H7 (cell line): ENCODE measurements around the gene COL27A1. TPM values are rescaled to one million over a fixed set of nuclear protein-coding genes. Genes with fewer than 3 reads are reported as not detected.
"Not testable (repeated sequence)": the region's sequence is repeated elsewhere in the genome, so short reads cannot be mapped to it uniquely, and the experiment has no call there.

Experiments used
- DNase-seq: peaks from one replicate; pipeline ENCODE4 v3.0.0; 2012
- H3K27me3 ChIP-seq: 2 replicates; pipeline ENCODE4 v1.6.0; 2011; ENCODE audit warnings: mild to moderate bottlenecking, low read length; ENCODE audit not compliant: control insufficient read depth, insufficient read depth
- H3K36me3 ChIP-seq: replicated peaks from 2 replicates; pipeline ENCODE4 v1.5.1; 2011; ENCODE audit warnings: low read length; ENCODE audit not compliant: control insufficient read depth, insufficient read depth
- H3K4me3 ChIP-seq: 2 replicates; pipeline ENCODE4 v1.5.1; 2011; ENCODE audit warnings: low read depth, mild to moderate bottlenecking, control low read depth, low read length, moderate library complexity; ENCODE audit not compliant: insufficient read depth
- total RNA-seq: library from RNA; depleted of rRNA; stranded (reverse); fragments of >200 nt; shearing (Covaris generic); gene quantifications from 2 replicates; pipeline ENCODE4 v1.2.3, GENCODE V29; 2014

The COL27A1 gene
- total RNA-seq, 1 experiment from 2014 or later = 10.5 TPM

DNA sequence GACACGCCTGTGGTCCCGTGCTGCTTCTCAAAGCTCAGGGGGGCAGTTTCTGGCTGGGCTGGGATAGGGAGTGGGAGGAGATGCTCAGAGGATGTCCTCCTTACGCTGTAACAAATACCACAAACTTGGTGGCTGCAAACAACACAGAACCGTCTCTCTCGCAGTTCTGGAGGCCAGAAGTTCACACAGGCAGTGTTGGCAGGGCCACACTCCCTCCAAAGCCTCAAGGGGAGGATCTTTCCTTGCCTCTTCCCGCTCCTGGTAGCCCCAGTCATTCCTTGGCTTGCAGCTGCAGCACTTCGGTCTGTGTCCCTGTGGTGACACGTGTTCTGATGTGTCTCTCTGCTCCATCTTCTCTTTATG is 157.2 kb downstream of the COL27A1 start:
- H3K4me3 ChIP-seq = no peak overlapping the region
- peak; percentile 17 for DNase-seq
- no peaks in the 10 kb centered on the region; the same call in none of the 2 replicates for H3K36me3 ChIP-seq
- no peaks in the 10 kb centered on the region for H3K27me3 ChIP-seq

DNA sequence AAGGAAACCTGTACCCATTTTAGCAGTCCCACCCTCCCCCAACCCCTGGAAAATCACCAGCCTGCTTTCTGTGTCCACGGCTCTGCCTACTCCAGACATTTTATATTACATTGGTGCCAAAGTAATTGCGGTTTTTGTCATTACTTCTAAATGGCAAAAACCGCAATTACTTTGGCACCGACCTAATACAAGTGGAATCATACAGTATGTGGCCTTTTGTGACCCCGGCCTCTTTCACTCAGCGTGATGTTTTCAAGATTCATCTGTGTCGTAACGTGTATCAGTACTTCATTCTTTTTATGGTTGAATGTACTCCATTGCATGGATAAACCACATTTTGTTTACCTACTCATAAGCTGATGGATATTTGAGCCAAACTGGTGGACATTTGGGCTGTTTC is 157.8 kb downstream of the COL27A1 start:
- Histone ChIP-seq H3K27me3 (no peaks in the 10 kb centered on the region), H3K4me3 (no peak overlapping the region), H3K36me3 (no peaks in the 10 kb centered on the region; the same call in none of the 2 replicates)
- no peak for DNase-seq

DNA sequence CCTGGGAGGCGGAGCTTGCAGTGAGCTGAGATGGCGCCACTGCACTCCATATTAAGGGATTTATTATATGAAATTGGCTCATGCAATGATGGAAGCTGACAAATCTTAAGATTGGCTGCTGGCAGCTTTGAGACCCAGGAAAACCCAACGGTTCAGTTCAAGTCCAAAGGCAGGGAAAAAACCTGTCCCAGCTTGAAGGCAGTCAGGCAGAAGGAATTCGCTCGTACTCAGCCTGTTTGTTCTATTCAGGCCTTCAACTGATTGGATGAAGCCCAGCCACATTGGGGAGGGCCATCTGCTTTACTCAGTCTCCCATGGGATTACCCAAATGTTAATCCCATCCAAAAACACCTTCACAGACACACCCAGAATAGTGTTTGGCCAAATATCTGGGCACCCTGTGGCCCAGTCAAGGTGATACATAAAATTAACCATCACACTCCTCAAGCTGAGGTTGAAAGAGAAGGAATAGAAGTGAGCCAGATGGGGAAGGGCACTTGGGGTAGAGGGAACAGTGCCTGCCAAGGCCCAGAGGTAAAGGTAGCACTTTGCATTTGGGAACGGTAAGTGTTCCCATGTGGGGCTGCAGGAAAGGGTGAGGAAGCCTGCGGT is 159.0 kb downstream of the COL27A1 start:
- H3K36me3 ChIP-seq = no peaks in the 10 kb centered on the region; the same call in 1 of the 2 replicates
- no peak for DNase-seq
- H3K4me3 ChIP-seq = no peak overlapping the region
- no peaks in the 10 kb centered on the region for H3K27me3 ChIP-seq

DNA sequence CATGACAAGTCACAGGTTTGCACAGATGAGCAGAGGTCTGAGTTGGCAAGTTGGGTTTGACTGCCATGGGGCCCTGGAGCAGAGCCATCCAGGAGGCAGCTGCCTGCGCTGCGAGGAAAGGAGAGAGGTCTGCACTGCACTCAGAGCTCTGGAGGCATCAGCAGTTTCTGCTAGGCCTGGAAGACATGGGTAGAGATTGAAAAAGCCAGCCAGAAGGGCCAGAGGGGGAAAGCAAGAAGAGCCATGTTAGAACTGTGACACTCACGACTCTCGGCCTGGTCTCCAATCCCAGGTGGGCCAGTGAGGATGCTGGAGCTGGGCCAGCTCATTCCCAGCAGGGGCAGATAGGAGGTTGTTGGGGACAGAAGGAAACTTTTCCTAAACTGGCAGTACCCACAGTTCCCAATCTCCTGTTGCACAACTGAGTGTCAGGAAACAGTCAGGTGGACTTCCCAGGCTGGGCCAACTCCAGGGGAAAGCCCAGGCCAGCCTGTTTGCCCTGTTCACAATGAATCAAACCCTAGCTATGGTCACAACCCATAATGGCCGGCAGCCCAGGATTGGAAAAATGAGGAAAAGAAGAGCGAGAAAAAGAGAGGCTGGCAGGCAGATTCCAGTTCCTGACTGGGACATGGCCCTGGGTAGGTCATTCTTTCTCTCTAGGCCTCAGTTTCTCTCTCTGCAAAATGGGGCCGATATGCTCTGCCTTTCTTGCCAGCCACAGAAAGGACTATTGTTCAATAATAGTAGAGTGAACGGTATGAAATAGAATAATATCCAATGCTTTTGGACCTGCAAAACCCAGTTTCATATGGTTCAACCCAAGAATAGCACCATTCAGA is 159.8 kb downstream of the COL27A1 start:
- Histone ChIP-seq H3K36me3 (no peaks in the 10 kb centered on the region), H3K4me3 (no peak overlapping the region), H3K27me3 (no peaks in the 10 kb centered on the region)
- DNase-seq = peak; percentile 10

DNA sequence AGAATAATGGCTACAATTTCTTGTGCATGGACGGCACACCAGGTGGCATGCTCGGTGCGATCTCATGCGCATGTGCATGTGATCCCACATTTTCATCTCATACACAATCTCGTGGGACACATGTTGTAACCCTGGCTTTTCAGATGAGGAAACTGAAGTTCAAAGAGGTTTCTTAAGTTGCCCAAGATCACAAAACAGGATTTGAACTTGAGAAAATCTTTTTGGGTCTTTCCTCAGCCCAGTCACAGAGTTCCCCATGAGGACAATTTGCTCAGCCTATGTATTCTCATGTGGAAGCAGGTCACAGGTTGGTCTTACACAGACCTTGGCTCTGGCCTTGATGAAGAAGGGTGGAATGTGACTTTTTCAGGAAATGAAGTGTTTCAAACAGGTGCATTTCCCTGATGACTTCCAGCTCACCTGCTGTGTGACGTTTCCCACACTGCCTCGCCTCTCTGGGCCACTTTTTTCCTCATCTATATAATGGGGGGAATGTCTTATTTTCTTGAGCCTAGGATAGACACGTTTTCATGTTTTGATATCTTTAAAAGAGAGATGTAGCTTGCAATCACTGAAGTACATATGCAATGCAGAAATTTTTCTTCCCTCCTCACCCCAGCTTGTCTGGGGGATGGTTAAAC is 160.5 kb downstream of the COL27A1 start:
- H3K4me3 ChIP-seq = no peak overlapping the region
- no peak for DNase-seq
- H3K36me3 ChIP-seq = no peaks in the 10 kb centered on the region
- H3K27me3 ChIP-seq = no peaks in the 10 kb centered on the region

- Histone ChIP-seq H3K36me3 (no peaks in the 10 kb centered on the region), H3K4me3 (no peak overlapping the region), H3K27me3 (no peaks in the 10 kb centered on the region)
- DNase-seq = peak; percentile 24
Measured at GRCh38 chr9:114316605-114317230, 161.4 kb downstream of the COL27A1 start.

- peak; percentile 17 for DNase-seq
- H3K27me3 ChIP-seq = no peaks in the 10 kb centered on the region
- no peak overlapping the region for H3K4me3 ChIP-seq
- no peaks in the 10 kb centered on the region for H3K36me3 ChIP-seq
Measured at GRCh38 chr9:114317665-114318357, 162.5 kb downstream of the COL27A1 start.

DNA sequence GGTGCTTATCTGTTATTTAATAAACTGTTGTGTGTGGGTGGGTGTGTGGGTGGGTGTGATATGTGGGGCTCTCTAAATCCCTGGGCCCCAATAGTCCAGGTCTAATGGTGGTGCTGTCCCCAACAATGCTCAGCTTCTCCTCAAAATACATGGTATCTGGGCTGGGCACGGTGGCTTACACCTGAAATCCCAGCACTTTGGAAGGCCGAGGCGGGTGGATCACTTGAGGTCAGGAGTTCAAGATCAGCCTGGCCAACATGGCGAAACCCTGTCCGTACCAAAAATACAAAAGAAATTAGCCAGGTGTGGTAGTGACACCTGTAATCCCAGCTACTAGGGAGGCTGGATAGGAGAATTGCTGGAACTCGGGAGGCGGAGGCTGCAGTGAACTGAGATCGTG is 163.1 kb downstream of the COL27A1 start:
- Histone ChIP-seq H3K4me3 (no peak overlapping the region), H3K27me3 (no peaks in the 10 kb centered on the region), H3K36me3 (no peaks in the 10 kb centered on the region)
- no peak for DNase-seq

DNA sequence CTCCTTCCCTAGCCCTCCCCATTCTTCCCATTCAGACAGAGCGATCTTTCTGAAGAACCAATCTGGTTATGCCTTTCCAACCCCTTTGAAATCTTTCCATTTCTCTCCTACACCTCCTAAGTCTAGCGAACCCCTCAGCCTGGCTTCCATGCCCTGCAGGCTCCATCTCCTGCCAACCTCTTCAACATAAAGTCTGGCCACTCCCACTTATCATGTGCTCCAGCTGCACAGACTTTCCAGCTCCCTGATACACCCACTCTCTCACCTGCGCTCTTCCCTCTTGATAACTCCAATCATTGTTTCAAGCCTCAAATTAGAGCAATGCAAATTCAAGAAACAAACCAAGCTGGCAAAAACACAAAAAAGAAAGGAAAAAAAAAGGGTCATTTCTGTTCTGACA is 163.8 kb downstream of the COL27A1 start:
- H3K36me3 ChIP-seq = no peaks in the 10 kb centered on the region
- no peak overlapping the region for H3K4me3 ChIP-seq
- no peaks in the 10 kb centered on the region for H3K27me3 ChIP-seq
- no peak for DNase-seq

DNA sequence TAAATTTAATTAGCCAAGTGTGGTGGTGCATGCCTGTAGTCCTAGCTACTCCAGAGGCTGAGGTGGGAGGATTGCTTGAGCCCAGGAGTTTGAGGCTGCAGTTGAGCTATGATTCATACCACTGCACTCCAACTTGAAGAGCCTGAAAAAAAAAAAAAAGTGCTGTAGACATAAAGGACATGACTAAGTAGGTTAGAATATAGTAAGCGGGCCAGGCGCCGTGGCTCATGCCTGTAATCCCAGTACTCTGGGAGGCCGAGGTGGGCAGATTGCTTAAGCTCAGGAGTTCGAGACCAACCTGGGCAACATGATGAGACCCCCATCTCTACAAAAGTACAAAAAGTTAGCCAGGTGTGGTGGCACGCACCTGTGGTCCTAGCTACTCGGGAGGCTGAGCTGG is 165.4 kb downstream of the COL27A1 start:
- H3K27me3 ChIP-seq, H3K4me3 ChIP-seq, DNase-seq, H3K36me3 ChIP-seq: not testable (repeated sequence)

DNA sequence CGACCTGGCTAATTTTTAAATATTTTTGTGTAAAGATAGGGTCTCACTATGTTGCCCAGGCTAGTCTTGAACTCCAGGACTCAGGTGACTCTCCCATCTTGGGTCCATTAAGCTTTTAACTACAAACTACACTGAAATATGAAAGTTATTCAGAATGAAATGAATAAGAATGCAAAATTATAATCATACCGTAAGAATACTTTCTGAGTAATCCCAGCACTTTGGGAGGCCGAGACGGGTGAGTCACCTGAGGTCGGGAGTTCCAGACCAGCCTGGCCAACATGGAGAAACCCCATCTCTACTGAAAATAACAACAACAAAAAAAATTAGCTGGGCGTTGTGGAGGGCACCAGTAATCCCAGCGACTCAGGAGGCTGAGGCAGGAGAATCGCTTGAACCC is 166.4 kb downstream of the COL27A1 start:
- Histone ChIP-seq H3K36me3 (no peaks in the 10 kb centered on the region), H3K4me3 (no peak overlapping the region), H3K27me3 (no peaks in the 10 kb centered on the region)
- no peak for DNase-seq

- H3K36me3 ChIP-seq, H3K27me3 ChIP-seq, DNase-seq, H3K4me3 ChIP-seq: not testable (repeated sequence)
Measured at GRCh38 chr9:114322160-114322818, 167.0 kb downstream of the COL27A1 start.

GRCh38 chr9:114322831-114323531 is 167.6 kb downstream of the COL27A1 start, which contains the start of gene ORM1:
Gene ORM1 (plus strand): TSS chr9:114323098. CDS start chr9:114323134, 36 bp downstream.
- H3K36me3 ChIP-seq, H3K27me3 ChIP-seq: not testable (repeated sequence)

More at GRCh38 chr9:114322831-114323531, 167.6 kb downstream of the COL27A1 start, which contains the start of gene ORM1:
- H3K4me3 ChIP-seq, DNase-seq: not testable (repeated sequence)
